HepG2 (cell line): Measurements from ENCODE around the gene DYNC2I2. TPM values are rescaled to one million over a fixed set of nuclear protein-coding genes. Genes with fewer than 3 reads are reported as not detected.

ENCODE experiments used
- ARID2 ChIP-seq: sonication (generic); formaldehyde crosslinking; IDR thresholded peaks from 2 replicates; pipeline ENCODE4 v1.8.1; 2022; ENCODE audit warnings: mild to moderate bottlenecking, missing genetic modification reagents, borderline replicate concordance
- BRF2 ChIP-seq: sonication (generic); formaldehyde crosslinking; IDR thresholded peaks from 2 replicates; pipeline ENCODE4 v1.8.1; 2022; ENCODE audit warnings: mild to moderate bottlenecking, missing genetic modification reagents
- CBFB ChIP-seq: sonication (generic); formaldehyde crosslinking; IDR thresholded peaks from 2 replicates; pipeline ENCODE4 v1.4.0; 2020; ENCODE audit warnings: missing genetic modification reagents
- CBX2 ChIP-seq, 2 experiments: fragments of 200-600 bp in 1 of 2; sonication (generic); formaldehyde crosslinking in 1 of 2; IDR thresholded peaks; 2 replicates each; pipeline versions ENCODE4 v1.7.0 to v1.8.1; 2018 to 2022; ENCODE audit warnings: low read depth in 2 of 2, low read length in 1 of 2, mild to moderate bottlenecking in 1 of 2, missing genetic modification reagents in 1 of 2
- CSRNP1 ChIP-seq: sonication (generic); formaldehyde crosslinking; IDR thresholded peaks from 2 replicates; pipeline ENCODE4 v1.8.1; 2023; ENCODE audit warnings: mild to moderate bottlenecking, missing genetic modification reagents
- DR1 ChIP-seq: sonication (generic); formaldehyde crosslinking; IDR thresholded peaks from 2 replicates; pipeline ENCODE4 v1.8.0; 2021; ENCODE audit warnings: mild to moderate bottlenecking, missing genetic modification reagents, inconsistent platforms
- HOXD1 ChIP-seq: sonication (generic); formaldehyde crosslinking; IDR thresholded peaks from 2 replicates; pipeline ENCODE4 v1.5.0; 2020; ENCODE audit warnings: missing genetic modification reagents
- ISX ChIP-seq: sonication (generic); formaldehyde crosslinking; conservative IDR thresholded peaks from 2 replicates; pipeline ENCODE4 v1.5.0; 2020; ENCODE audit warnings: missing genetic modification reagents
- REPIN1 ChIP-seq: sonication (generic); formaldehyde crosslinking; IDR thresholded peaks from 2 replicates; pipeline ENCODE4 v1.8.0; 2022; ENCODE audit warnings: missing genetic modification reagents, low read depth, mild to moderate bottlenecking, borderline replicate concordance
- SALL1 ChIP-seq: sonication (generic); formaldehyde crosslinking; IDR thresholded peaks from 2 replicates; pipeline ENCODE4 v1.8.0; 2022; ENCODE audit warnings: mild to moderate bottlenecking, missing genetic modification reagents
- SALL2 ChIP-seq: sonication (generic); formaldehyde crosslinking; IDR thresholded peaks from 2 replicates; pipeline ENCODE4 v1.8.1; 2023; ENCODE audit warnings: mild to moderate bottlenecking, missing genetic modification reagents, inconsistent platforms
- SIX4 ChIP-seq: sonication (generic); formaldehyde crosslinking; IDR thresholded peaks from 2 replicates; pipeline ENCODE4 v1.4.0; 2020; ENCODE audit warnings: missing genetic modification reagents
- SOX5 ChIP-seq: IDR thresholded peaks from 2 replicates; pipeline ENCODE4 v1.6.1; 2016; ENCODE audit warnings: borderline replicate concordance
- YY1 ChIP-seq: IDR thresholded peaks from 2 replicates; pipeline ENCODE4 v1.6.1; 2011; ENCODE audit warnings: low read length, low read depth, moderate library complexity, mild to moderate bottlenecking; ENCODE audit not compliant: insufficient read depth, insufficient replicate concordance
- ZMYM3 ChIP-seq: sonication (generic); formaldehyde crosslinking; IDR thresholded peaks from 2 replicates; pipeline ENCODE4 v1.5.1; 2020; ENCODE audit warnings: mild to moderate bottlenecking, missing genetic modification reagents
- ZNF547 ChIP-seq: sonication (generic); formaldehyde crosslinking; IDR thresholded peaks from 2 replicates; pipeline ENCODE4 v1.5.1; 2020; ENCODE audit warnings: mild to moderate bottlenecking, missing genetic modification reagents
- ZNF629 ChIP-seq: sonication (generic); formaldehyde crosslinking; conservative IDR thresholded peaks from 2 replicates; pipeline ENCODE4 v1.5.0; 2020; ENCODE audit warnings: missing genetic modification reagents
- ZNF710 ChIP-seq: sonication (generic); formaldehyde crosslinking; IDR thresholded peaks from 2 replicates; pipeline ENCODE4 v1.5.0; 2020; ENCODE audit warnings: mild to moderate bottlenecking, missing genetic modification reagents, borderline replicate concordance
- ZNF780A ChIP-seq: sonication (generic); formaldehyde crosslinking; IDR thresholded peaks from 2 replicates; pipeline ENCODE4 v1.8.0; 2022; ENCODE audit warnings: mild to moderate bottlenecking, missing genetic modification reagents, moderate library complexity
- polyA plus RNA-seq, 8 experiments: library from polyadenylated mRNA; depleted of rRNA in 3 of 8; stranded (reverse) in 7 of 8; unstranded in 1 of 8; fragments of >200 nt; fragmentation: Illumina TruSeq in 4 of 8; extraction: Trizol in 4 of 8; gene quantifications; 2 replicates each; pipeline versions ENCODE4 v1.2.1 to v1.2.3, GENCODE V29; 2011 to 2016; ENCODE audit warnings: low read depth in 4 of 8, missing spikeins in 1 of 8, mixed read lengths in 1 of 8; ENCODE audit not compliant: insufficient read depth in 1 of 8
- total RNA-seq, 5 experiments: library from RNA; depleted of rRNA; stranded (reverse); fragments of >200 nt; fragmentation: Illumina TruSeq; extraction: Trizol; gene quantifications; 2 replicates each; pipeline ENCODE4 v1.2.3, GENCODE V29; 2016; ENCODE audit warnings: low read depth in 1 of 5
- TF ChIP-seq, protein P1 (sequence below): sonication (generic); formaldehyde crosslinking; IDR thresholded peaks from 2 replicates; pipeline ENCODE4 v1.5.0; 2020; ENCODE audit warnings: missing genetic modification reagents, mild to moderate bottlenecking, borderline replicate concordance
- TF ChIP-seq, protein P2 (sequence below): sonication (generic); formaldehyde crosslinking; IDR thresholded peaks from 2 replicates; pipeline ENCODE4 v1.5.1; 2020; ENCODE audit warnings: missing genetic modification reagents, mild to moderate bottlenecking, borderline replicate concordance

Gene DYNC2I2
- total and polyA plus RNA-seq, 2 of the 13 experiments (the other 11 are each of a cell fraction or from before 2014, with no cell fraction given): 13.7 to 40.2 TPM

DNA sequence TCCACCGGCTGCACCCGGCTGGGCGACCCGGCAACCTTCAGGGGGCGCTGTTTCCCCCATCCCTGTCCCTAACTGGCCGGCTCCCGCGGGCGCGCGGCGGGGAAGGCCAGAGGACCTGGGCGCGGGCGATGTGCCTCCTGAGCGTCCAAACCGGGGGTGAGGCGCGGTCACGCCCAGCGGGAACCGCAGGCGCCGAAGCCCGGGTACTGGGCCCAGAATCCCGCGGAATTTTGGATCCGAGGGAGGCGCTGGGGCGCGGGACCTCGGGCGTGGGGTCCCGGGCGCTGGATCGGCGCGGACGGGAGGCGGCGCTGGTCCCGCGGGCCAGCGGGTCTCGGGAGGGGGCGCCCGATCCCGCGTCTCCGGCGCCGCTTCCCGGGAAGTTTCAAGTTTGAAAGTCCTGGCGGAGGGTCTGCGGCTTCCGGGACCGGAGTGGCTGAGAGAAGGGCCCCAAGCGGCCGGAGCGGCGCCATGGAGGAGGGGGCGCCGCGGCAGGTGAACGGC is 45.9 kb upstream of the DYNC2I2 start, which contains the start of gene PKN3 (continued):
- TF ChIP-seq REPIN1 (CRISPR knock-in tag) (peak; percentile 62; the same call in 1 of the 2 replicates), ZNF629 (CRISPR knock-in tag) (no peak), BRF2 (CRISPR knock-in tag) (no peak), ZNF780A (no peak), SALL2 (CRISPR knock-in tag) (0 out of 2 replicates have a peak, but pooled peaks have one; percentile 22), SALL1 (CRISPR knock-in tag) (peak; percentile 38; the same call in 1 of the 2 replicates), ZNF710 (0 out of 2 replicates have a peak, but pooled peaks have one; percentile 29), ARID2 (CRISPR knock-in tag) (0 out of 2 replicates have a peak, but pooled peaks have one; percentile 60), CBFB (CRISPR knock-in tag) (no peak), CBX2 (IDR thresholded peaks at IDR 0.05; ENCODE audit: low read depth, low read length) (no peak), CBX2 (CRISPR knock-in tag; IDR thresholded peaks at IDR 0.05; ENCODE audit: low read depth) (no peak), DR1 (CRISPR knock-in tag) (0 out of 2 replicates have a peak, but pooled peaks have one; percentile 23), ISX (no peak), ZNF547 (CRISPR knock-in tag) (peak; percentile 78), SOX5 (CRISPR knock-in tag) (no peak), ZMYM3 (peak; percentile 70; the same call in 1 of the 2 replicates), CSRNP1 (peak; percentile 72; the same call in 1 of the 2 replicates), YY1 (peak; percentile 41), HOXD1 (CRISPR knock-in tag) (0 out of 2 replicates have a peak, but pooled peaks have one; percentile 2), SIX4 (0 out of 2 replicates have a peak, but pooled peaks have one; percentile 40)
- TF ChIP-seq, protein P1, sequence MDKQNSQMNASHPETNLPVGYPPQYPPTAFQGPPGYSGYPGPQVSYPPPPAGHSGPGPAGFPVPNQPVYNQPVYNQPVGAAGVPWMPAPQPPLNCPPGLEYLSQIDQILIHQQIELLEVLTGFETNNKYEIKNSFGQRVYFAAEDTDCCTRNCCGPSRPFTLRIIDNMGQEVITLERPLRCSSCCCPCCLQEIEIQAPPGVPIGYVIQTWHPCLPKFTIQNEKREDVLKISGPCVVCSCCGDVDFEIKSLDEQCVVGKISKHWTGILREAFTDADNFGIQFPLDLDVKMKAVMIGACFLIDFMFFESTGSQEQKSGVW (CRISPR knock-in tag): no peak
- TF ChIP-seq, protein P2, sequence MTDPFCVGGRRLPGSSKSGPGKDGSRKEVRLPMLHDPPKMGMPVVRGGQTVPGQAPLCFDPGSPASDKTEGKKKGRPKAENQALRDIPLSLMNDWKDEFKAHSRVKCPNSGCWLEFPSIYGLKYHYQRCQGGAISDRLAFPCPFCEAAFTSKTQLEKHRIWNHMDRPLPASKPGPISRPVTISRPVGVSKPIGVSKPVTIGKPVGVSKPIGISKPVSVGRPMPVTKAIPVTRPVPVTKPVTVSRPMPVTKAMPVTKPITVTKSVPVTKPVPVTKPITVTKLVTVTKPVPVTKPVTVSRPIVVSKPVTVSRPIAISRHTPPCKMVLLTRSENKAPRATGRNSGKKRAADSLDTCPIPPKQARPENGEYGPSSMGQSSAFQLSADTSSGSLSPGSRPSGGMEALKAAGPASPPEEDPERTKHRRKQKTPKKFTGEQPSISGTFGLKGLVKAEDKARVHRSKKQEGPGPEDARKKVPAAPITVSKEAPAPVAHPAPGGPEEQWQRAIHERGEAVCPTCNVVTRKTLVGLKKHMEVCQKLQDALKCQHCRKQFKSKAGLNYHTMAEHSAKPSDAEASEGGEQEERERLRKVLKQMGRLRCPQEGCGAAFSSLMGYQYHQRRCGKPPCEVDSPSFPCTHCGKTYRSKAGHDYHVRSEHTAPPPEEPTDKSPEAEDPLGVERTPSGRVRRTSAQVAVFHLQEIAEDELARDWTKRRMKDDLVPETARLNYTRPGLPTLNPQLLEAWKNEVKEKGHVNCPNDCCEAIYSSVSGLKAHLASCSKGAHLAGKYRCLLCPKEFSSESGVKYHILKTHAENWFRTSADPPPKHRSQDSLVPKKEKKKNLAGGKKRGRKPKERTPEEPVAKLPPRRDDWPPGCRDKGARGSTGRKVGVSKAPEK (CRISPR knock-in tag): no peak; the same call in 1 of the 2 replicates
